K562 (cell line): Measurements from ENCODE around the gene MAMDC4. TPM values are rescaled to one million over a fixed set of nuclear protein-coding genes. Genes with fewer than 3 reads are reported as not detected.

ENCODE experiments used
- ARID4B ChIP-seq: sonication (generic); formaldehyde crosslinking; IDR thresholded peaks from 2 replicates; pipeline ENCODE4 v1.8.0; 2022; ENCODE audit warnings: mild to moderate bottlenecking, missing genetic modification reagents
- BACH1 ChIP-seq: fragments of 200-800 bp; sonication (Bioruptor generic); IDR thresholded peaks from 2 replicates; pipeline ENCODE4 v1.6.1; 2016; ENCODE audit warnings: missing genetic modification characterization, missing compliant biosample characterization
- BCOR ChIP-seq: fragments of 450-650 bp; IDR thresholded peaks from 2 replicates; pipeline ENCODE4 v1.6.1; 2016
- CHCHD3 ChIP-seq: fragments of 250-450 bp; sonication (Bioruptor Pico); IDR thresholded peaks from 2 replicates; pipeline ENCODE4 v2.1.2; 2022; ENCODE audit warnings: mild to moderate bottlenecking
- FOS ChIP-seq: IDR thresholded peaks from 3 replicates; pipeline ENCODE4 v1.6.1; 2011; ENCODE audit not compliant: insufficient read length; ENCODE audit errors: extremely low read depth
- GTF2F1 ChIP-seq: IDR thresholded peaks from 2 replicates; pipeline ENCODE4 v1.6.1; 2011; ENCODE audit warnings: low read depth, low read length, improper control_type of control experiment
- HCFC1 ChIP-seq: IDR thresholded peaks from 2 replicates; pipeline ENCODE4 v1.6.1; 2012; ENCODE audit warnings: low read depth, low read length, improper control_type of control experiment
- ILK ChIP-seq: fragments of 450-650 bp; IDR thresholded peaks from 2 replicates; pipeline ENCODE4 v1.6.1; 2016; ENCODE audit warnings: missing genetic modification characterization, low read depth, mild to moderate bottlenecking, missing compliant biosample characterization, moderate library complexity, borderline replicate concordance
- NCOA2 ChIP-seq, 2 experiments: fragments of 450-650 bp; IDR thresholded peaks; 2 replicates each; pipeline ENCODE4 v1.6.1; 2018; ENCODE audit warnings: mild to moderate bottlenecking in 2 of 2, moderate library complexity in 1 of 2; ENCODE audit not compliant: partially characterized antibody in 2 of 2
- PCBP1 ChIP-seq: fragments of 200-400 bp; formaldehyde crosslinking; IDR thresholded peaks from 2 replicates; pipeline ENCODE4 v1.6.1; 2018; ENCODE audit warnings: mild to moderate bottlenecking, low read depth, low read length; ENCODE audit not compliant: poor library complexity, severe bottlenecking
- PRMT5 ChIP-seq: sonication (generic); formaldehyde crosslinking; IDR thresholded peaks from 2 replicates; pipeline ENCODE4 v1.5.0; 2020; ENCODE audit warnings: missing genetic modification reagents
- SRSF9 ChIP-seq: fragments of 200-400 bp; formaldehyde crosslinking; IDR thresholded peaks from 2 replicates; pipeline ENCODE4 v1.6.1; 2017; ENCODE audit warnings: low read depth, low read length, borderline replicate concordance
- TEAD4 ChIP-seq, 2 experiments: sonication (generic) in 1 of 2; formaldehyde crosslinking in 1 of 2; IDR thresholded peaks; 2 replicates each; pipeline versions ENCODE4 v1.6.1 to v1.8.0; 2012 to 2022; ENCODE audit warnings: borderline replicate concordance in 1 of 2, inconsistent platforms in 1 of 2, low read length in 1 of 2, mild to moderate bottlenecking in 1 of 2, missing genetic modification reagents in 1 of 2
- ZBTB43 ChIP-seq: sonication (generic); formaldehyde crosslinking; IDR thresholded peaks from 2 replicates; pipeline ENCODE4 v1.8.0; 2023; ENCODE audit warnings: mild to moderate bottlenecking, missing genetic modification reagents
- polyA plus RNA-seq, 8 experiments: library from polyadenylated mRNA; depleted of rRNA in 4 of 8; stranded (reverse) in 5 of 8; unstranded in 3 of 8; fragments of >200 nt; fragmentation: Nextera tagmentation in 2 of 8; fragmentation: Illumina TruSeq in 1 of 8; extraction: Ambion mirVana in 2 of 8; extraction: Trizol in 1 of 8; gene quantifications; 2 replicates each; pipeline versions ENCODE4 v1.2.1 to v1.2.3, GENCODE V29; 2011 to 2014; ENCODE audit warnings: inconsistent platforms in 1 of 8, missing spikeins in 1 of 8
- total RNA-seq, 7 experiments: library from RNA; depleted of rRNA in 6 of 7; stranded (reverse); fragments of >200 nt in 6 of 7; fragmentation: Illumina TruSeq in 2 of 7; extraction: Trizol in 2 of 7; gene quantifications; 2 replicates each; pipeline versions ENCODE4 v1.2.1 to v1.2.3, GENCODE V29; 2011 to 2021; ENCODE audit warnings: low replicate concordance in 1 of 7

MAMDC4 gene
- total and polyA plus RNA-seq, 9 of the 15 experiments (the other 6 are each of a cell fraction or from before 2014, with no cell fraction given) = 0.03 to 10.8 (median 1.5) TPM

- no peak for TF ChIP-seq NCOA2 (IDR thresholded peaks at IDR 0.05; ENCODE audit: partially characterized antibody in 2 of 2)
- peak; percentile 99 for TF ChIP-seq FOS
- no peak for TF ChIP-seq BCOR
- TF ChIP-seq GTF2F1 = peak; percentile 17; the same call in 1 of the 2 replicates
- TF ChIP-seq BACH1 (tag) = no peak
- TF ChIP-seq ZBTB43 = 0 out of 2 replicates have a peak, but pooled peaks have one; percentile 15
- no peak for TF ChIP-seq PCBP1
- no peak for TF ChIP-seq SRSF9
- no peak for TF ChIP-seq PRMT5 (CRISPR knock-in tag)
- no peak for TF ChIP-seq ILK
- peak; percentile 68 for TF ChIP-seq ARID4B (CRISPR knock-in tag)
- TF ChIP-seq HCFC1 = peak; percentile 63
- TF ChIP-seq TEAD4 (IDR thresholded peaks at IDR 0.05; ENCODE audit: low read length) = 0 out of 2 replicates have a peak, but pooled peaks have one; percentile 24
- TF ChIP-seq TEAD4 (CRISPR knock-in tag; IDR thresholded peaks at IDR 0.05; ENCODE audit: borderline replicate concordance) = no peak
- no peak for TF ChIP-seq CHCHD3 (CRISPR knock-in tag)
These were observed 2.8 kb upstream of the MAMDC4 start, which contains the start of gene PHPT1 (continued) for GRCh38 chr9:136849038-136849959.
